GM12878 (cell line): ENCODE measurements around the gene BCKDK. TPM values are rescaled to one million over a fixed set of nuclear protein-coding genes. Genes with fewer than 3 reads are reported as not detected.

Experiments used
- E4F1 ChIP-seq: fragments of 450-650 bp; IDR thresholded peaks from 2 replicates; pipeline ENCODE4 v1.6.1; 2018; ENCODE audit warnings: borderline replicate concordance, mild to moderate bottlenecking; ENCODE audit not compliant: partially characterized antibody
- HSF1 ChIP-seq: fragments of 150-350 bp; IDR thresholded peaks from 2 replicates; pipeline ENCODE4 v1.6.1; 2014; ENCODE audit warnings: mild to moderate bottlenecking, low read depth, low read length
- PRDM15 ChIP-seq: fragments of 450-650 bp; formaldehyde crosslinking; IDR thresholded peaks from 2 replicates; pipeline ENCODE4 v1.4.0; 2020; ENCODE audit warnings: mild to moderate bottlenecking, moderate library complexity
- REST ChIP-seq: IDR thresholded peaks from 2 replicates; pipeline ENCODE4 v1.6.1; 2012; ENCODE audit warnings: mild to moderate bottlenecking, low read depth, low read length
- USF2 ChIP-seq: IDR thresholded peaks from 2 replicates; pipeline ENCODE4 v1.6.1; 2011; ENCODE audit warnings: low read depth, low read length, improper control_type of control experiment, borderline replicate concordance
- polyA plus RNA-seq, 11 experiments: library from polyadenylated mRNA; depleted of rRNA in 4 of 11; unstranded in 6 of 11; stranded (reverse) in 5 of 11; fragments of >200 nt; fragmentation: Nextera tagmentation in 4 of 11; fragmentation: Illumina TruSeq in 1 of 11; extraction: Ambion mirVana in 4 of 11; extraction: Trizol in 1 of 11; gene quantifications; 1 replicate in 1 of 11; 2 replicates in 10 of 11; pipeline versions ENCODE4 v1.2.1 to v1.2.3, GENCODE V29; 2011 to 2016; ENCODE audit warnings: inconsistent platforms in 2 of 11, missing spikeins in 2 of 11, low read depth in 1 of 11
- total RNA-seq, 4 experiments: library from RNA; depleted of rRNA in 3 of 4; stranded (reverse); fragments of >200 nt in 3 of 4; fragmentation: Illumina TruSeq in 1 of 4; extraction: Trizol in 1 of 4; gene quantifications; 2 replicates each; pipeline versions ENCODE4 v1.2.1 to v1.2.3, GENCODE V29; 2013 to 2021

BCKDK gene
- total and polyA plus RNA-seq, 10 of the 15 experiments (the other 5 are each of a cell fraction or from before 2014, with no cell fraction given) = 0.68 to 56.6 (median 32.8) TPM

GRCh38 chr16:31131416-31131815 is 23.2 kb downstream of the BCKDK start (continued):
- TF ChIP-seq HSF1 = no peak
- no peak for TF ChIP-seq REST
- no peak for TF ChIP-seq USF2
- no peak for TF ChIP-seq E4F1
- no peak for TF ChIP-seq PRDM15 (CRISPR knock-in tag)
